GM18498 (cell line): ENCODE data around the gene CASZ1.

Source experiments
- ATAC-seq: cut with Tn5 transposase; IDR thresholded peaks from one replicate; pipeline ENCODE4 v1.9.1; 2021; ENCODE audit warnings: mild to moderate bottlenecking, moderate library complexity; ENCODE audit not compliant: unreplicated experiment

The CASZ1 gene

GRCh38 chr1:10589074-10589473 lies 207.4 kb downstream of the CASZ1 start:
- no peak for ATAC-seq

DNA sequence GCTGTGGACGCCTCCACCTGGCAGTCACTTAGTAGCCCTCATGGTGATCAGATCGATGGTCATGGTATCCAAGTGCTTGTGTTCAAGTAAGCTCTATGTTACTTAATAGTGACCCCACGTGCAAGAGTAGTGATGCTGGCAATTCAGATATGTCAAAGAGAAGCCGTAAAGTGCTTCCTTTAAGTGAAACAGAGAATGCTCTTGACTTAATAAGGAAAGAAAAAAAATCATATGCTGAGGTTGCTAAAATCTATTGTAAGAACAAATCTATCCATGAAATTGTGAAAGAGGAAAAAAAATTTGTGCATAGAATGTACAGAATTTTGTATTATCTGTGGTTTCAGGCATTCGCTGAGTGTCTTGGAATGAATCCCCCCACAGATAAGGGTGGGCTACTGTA lies 207.8 kb downstream of the CASZ1 start:
- ATAC-seq = no peak
